HFF-Myc (cell line): ENCODE measurements around the gene SIMC1.
A peak's percentile ranks its signal among the peaks of the same experiment; 100 is the strongest.
"Not testable (repeated sequence)": the region's sequence is repeated elsewhere in the genome, so short reads cannot be mapped to it uniquely, and the experiment has no call there.

ENCODE experiments used
- DNase-seq: peaks from one replicate; pipeline ENCODE4 v3.0.0-alpha.2; 2011; ENCODE audit warnings: low read depth; ENCODE audit errors: extremely low read depth
- H3K4me3 ChIP-seq: replicated peaks from 2 replicates; pipeline ENCODE4 v1.5.1; 2011; ENCODE audit warnings: low read depth, mild to moderate bottlenecking, control low read depth, low read length
- TF ChIP-seq, protein P1 (sequence below): IDR thresholded peaks from 2 replicates; pipeline ENCODE4 v1.5.1; 2012; ENCODE audit warnings: mild to moderate bottlenecking, low read depth, low read length, control low read depth; ENCODE audit errors: missing control alignments

Gene SIMC1

DNA sequence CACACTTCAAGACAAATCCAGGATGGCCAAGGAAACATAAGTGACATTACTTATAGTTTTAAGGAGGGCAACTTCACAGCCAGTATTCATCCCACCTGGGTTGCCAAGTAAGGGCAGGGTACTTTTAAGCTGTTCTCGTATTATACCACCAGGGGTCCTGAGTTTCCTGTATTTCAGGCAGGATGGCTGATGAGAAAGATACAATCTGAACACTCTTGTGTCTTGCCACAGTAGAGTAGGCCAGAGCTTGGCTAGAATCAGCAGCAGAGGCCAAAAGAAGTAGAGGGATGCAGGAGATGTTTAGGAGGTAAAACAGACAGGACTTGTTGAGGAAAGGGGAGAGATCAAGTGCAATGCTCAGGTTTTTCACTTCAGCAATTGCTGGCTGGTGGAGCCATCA is 3.1 kb upstream of the SIMC1 start:
- peak; percentile 17 for DNase-seq
- TF ChIP-seq, protein P1, sequence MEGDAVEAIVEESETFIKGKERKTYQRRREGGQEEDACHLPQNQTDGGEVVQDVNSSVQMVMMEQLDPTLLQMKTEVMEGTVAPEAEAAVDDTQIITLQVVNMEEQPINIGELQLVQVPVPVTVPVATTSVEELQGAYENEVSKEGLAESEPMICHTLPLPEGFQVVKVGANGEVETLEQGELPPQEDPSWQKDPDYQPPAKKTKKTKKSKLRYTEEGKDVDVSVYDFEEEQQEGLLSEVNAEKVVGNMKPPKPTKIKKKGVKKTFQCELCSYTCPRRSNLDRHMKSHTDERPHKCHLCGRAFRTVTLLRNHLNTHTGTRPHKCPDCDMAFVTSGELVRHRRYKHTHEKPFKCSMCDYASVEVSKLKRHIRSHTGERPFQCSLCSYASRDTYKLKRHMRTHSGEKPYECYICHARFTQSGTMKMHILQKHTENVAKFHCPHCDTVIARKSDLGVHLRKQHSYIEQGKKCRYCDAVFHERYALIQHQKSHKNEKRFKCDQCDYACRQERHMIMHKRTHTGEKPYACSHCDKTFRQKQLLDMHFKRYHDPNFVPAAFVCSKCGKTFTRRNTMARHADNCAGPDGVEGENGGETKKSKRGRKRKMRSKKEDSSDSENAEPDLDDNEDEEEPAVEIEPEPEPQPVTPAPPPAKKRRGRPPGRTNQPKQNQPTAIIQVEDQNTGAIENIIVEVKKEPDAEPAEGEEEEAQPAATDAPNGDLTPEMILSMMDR, result peak; percentile 35

DNA sequence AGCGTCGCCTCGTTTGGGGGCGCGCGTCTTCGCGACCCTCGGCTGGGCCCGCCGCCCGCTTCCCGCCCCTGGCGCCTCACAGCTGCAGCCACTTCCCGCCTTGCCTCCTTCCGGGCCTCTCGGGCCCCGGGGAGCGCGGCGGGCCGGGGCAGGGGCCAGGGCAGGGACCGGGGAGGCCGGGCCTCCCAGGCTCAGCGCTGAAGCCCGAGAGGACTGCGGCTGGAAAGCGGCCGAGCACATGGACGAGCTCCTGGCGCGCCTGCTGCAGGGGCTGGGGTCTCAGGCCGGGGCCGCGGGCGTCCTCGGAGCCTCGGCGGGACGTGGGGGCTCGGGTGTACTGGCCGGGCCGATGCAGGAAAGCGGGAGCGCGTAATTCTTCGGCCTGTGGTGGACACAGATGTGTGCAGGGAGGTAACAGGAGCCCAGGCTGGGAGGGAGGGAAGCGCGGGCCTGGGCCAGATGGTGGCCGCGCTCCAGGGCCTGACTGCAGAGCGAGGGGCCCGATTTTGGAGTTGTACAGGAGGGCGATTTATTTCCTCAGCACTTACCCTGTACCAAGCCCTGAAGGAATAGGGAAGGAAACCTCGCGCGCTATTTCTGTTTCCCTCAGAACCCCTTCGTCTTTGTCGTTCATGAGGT is 540 bp downstream of the SIMC1 start:
- H3K4me3 ChIP-seq, result peak overlapping the region; percentile 21; the same call in 1 of the 2 replicates

More for the DNA sequence above, 3.1 kb upstream of the SIMC1 start:
- H3K4me3 ChIP-seq, result not testable (repeated sequence)

DNA sequence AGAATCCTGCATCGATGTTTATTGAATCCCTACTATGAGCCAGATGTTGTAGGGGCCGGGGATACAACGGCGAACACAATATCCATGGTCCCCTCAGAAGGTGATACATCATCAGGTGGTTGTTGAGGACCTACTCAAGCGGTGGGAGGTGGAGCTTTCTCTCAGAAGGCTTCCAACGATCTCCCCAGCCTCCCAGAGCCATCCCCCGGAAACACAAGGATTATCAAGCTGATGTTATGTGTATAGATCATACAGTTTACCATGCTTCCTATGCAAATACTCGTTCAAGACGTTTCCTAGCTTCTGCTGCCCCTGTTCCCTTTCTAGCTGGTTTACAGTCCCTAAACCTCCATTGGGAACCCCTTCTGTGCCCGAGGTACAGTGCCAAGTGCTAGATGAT is 1.1 kb downstream of the SIMC1 start:
- not testable (repeated sequence) for H3K4me3 ChIP-seq, DNase-seq

More for the DNA sequence above, 540 bp downstream of the SIMC1 start:
- not testable (repeated sequence) for DNase-seq

DNA sequence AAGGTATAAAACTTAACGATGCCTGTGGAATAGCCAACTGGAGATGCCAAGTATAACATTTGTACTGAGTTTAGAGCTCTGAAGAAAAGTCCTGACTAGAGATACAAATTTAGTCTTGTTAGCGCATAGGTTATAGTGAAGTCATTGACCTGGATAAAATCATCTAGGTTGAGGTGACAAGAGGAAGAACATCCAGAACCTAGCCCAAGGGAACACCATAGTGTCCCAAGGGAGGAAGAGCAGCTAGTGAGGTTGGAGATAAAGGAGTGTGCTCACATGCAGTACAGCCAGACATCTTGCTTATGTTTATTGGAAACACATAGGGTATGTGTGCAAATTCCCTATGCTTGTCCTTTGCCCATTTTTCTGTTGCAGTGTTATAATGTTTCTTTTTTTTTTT is 6.1 kb downstream of the SIMC1 start:
- H3K4me3 ChIP-seq, DNase-seq: not testable (repeated sequence)

DNA sequence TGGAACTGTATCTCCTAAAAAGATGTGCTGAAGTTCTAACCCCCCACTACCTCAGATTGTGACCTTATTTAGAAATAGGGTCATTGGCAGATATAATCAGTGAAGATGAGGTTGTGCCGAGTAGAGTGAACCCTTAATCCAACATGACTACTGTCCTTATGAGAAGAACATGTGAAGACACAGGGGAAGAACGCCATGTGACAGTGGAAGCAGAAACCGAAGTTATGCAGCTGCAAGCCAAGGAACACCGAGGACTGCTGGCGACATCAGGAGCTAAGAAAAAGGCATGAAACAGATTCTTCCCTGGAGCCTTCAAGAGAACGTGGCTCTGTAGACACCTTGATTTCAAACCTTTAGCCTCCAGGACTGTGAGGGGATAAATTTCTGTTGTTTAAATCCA is 6.8 kb downstream of the SIMC1 start:
- DNase-seq, H3K4me3 ChIP-seq: not testable (repeated sequence)

DNA sequence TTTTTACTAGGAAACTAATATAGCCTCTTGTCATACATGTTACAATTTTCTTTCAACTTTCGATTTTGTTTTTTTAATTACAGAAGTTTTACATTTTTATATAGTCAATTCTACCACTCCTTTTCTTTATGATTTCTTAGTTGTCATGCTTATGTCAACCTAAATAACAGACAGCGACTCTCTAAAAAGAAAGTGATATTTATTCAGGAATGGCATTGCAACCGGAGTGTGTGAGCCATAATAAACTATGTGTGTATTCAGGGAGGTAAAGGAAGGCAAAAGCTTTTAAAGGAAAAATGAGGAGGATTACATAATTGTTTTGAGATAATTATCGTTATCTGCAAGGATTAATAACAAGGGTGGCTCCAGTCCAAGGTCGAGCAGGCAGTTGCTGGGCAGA is 7.3 kb downstream of the SIMC1 start:
- H3K4me3 ChIP-seq, DNase-seq: not testable (repeated sequence)

DNA sequence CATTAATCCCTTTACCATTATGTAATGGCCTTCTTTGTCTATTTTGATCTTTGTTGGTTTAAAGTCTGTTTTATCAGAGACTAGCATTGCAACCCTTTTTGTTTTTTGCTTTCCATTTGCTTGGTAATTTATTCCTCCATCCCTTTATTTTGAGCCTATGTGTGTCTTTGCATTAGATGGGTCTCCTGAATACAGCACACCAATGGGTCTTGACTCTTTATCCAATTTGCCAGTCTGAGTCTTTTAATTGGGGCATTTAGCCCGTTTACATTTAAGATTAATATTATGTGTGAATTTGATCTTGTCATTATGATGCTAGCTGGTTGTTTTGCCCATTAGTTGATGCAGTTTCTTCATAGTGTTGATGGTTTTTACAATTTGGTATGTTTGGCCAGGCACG is 12.5 kb downstream of the SIMC1 start:
- not testable (repeated sequence) for H3K4me3 ChIP-seq, DNase-seq

DNA sequence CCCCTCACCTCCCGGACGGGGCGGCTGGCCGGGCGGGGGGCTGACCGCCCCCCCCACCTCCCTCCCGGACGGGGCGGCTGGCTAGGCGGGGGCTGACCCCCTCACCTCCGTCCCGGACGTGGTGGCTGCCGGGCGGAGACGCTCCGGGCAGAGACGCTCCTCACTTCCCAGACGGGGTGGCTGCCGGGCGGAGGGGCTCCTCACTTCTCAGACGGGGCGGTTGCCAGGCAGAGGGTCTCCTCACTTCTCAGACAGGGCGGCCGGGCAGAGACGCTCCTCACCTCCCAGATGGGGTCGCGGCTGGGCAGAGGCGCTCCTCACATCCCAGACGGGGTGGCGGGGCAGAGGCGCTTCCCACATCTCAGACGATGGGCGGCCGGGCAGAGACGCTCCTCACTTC is 13.9 kb downstream of the SIMC1 start:
- not testable (repeated sequence) for H3K4me3 ChIP-seq

DNA sequence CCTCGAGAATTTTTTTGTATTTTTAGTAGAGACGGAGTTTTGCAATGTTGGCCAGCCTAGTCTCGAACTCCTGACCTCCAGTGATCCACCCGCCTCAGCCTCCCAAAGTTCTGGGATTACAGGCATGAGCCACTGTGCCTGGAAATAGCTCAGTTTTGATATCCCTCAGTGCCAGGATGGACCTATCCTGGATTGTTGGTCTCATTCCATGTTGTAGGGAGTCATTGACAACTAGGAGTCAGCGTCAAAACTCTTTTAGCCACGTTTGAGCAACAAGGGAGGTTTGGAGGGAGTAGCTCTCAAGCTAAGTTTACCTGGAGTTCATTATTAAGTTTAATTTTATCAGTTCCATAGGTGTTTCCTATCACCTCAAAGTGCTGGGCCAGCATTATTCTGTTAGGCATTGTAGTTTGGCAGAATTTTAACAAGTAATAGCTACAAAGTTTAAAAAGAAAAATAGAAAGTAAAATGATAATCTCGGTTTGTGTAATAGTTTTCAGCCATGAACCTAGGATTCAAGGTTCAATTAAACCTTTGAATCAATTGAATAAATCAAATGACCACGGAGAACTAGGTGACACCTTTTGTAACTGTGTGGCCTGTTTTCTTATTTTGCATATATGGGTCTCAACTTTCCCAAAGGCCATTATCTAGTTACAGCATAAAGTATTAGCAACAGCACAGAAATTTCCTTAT is 15.3 kb downstream of the SIMC1 start:
- not testable (repeated sequence) for DNase-seq, H3K4me3 ChIP-seq

More for the DNA sequence above, 13.9 kb downstream of the SIMC1 start:
- DNase-seq, result not testable (repeated sequence)

DNA sequence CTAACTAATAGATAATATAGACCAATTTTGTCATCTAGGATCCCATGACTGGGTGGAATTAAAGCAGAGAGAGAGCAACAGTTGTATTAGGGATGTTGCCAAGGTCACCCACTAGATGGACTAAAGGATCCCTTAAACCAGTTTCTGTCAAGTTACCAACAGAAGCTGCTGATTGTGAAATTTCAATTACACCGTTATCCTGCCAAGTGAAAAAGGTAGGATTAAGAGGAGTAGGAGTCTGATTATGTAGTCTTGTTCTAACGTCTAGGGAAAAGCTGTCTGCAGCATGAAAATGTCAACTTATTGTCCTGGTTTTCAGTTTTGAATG is 15.8 kb downstream of the SIMC1 start:
- not testable (repeated sequence) for DNase-seq

DNA sequence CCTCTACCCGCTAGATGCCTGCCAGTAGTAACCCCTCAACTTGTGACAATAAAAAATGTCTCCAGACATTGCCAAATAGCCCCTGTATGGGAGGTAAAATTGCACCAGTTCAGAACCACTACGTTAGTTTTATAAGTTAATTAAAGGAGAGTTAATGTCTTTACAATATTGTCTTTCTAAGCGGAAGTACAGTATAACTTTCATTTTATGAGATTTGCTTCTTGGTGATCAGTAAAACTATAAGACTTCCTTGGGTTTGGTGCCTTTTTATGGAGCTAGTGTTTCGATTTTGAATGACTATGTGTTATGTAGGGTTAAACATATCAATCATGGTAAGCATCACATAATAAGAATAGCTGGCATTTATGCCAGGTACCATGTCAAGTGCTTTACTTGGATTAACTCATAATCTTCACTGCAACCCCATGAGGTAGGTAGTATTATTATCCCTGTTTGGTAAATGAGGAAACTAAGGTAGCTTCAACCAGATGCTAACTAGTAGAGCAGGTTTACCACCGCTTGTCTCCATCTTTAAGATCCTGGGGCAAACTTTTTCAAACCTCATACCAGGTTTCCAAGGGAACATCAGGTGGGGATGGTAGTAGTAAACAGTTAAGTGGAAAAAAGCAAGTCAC is 19.8 kb downstream of the SIMC1 start:
- DNase-seq, H3K4me3 ChIP-seq: not testable (repeated sequence)

More for the DNA sequence above, 15.8 kb downstream of the SIMC1 start:
- H3K4me3 ChIP-seq, result not testable (repeated sequence)

DNA sequence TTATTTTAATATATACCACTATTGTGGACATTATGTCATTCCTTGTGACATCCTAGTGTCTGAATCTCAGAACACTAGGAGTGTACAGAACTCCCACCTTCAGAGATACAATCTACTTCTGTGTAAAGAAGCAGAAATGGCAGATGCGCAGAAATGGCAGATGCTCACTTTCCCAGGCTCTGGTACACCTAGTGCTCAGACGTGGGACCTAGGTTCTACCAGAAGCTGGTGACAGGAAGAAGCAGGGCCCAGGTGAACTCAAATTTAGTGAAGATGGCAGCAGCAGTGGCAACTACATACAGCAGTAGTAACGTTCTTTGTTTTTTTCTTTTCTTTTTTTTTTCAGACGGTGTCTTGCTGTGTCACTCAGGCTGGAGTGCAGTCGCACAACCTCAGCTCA is 22.5 kb downstream of the SIMC1 start:
- DNase-seq, H3K4me3 ChIP-seq: not testable (repeated sequence)

DNA sequence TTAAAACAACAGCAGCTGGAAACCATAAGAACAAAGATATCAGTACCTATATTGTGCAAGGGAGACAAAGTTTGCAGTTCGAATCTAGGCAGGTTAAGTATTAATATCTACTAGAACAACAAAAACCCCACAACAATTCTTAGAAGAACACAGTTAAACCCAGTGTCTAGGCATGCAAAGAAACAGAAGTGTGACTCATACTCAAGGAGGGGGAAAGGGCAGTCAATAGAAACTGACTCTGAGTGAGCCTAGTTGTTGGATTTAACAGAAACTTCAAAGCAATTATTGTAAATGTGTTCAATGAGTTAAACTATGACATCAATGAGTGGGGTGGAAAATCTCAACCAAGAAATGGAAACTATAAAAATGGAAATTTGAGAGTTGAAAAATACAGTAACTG is 28.2 kb downstream of the SIMC1 start:
- not testable (repeated sequence) for DNase-seq, H3K4me3 ChIP-seq

DNA sequence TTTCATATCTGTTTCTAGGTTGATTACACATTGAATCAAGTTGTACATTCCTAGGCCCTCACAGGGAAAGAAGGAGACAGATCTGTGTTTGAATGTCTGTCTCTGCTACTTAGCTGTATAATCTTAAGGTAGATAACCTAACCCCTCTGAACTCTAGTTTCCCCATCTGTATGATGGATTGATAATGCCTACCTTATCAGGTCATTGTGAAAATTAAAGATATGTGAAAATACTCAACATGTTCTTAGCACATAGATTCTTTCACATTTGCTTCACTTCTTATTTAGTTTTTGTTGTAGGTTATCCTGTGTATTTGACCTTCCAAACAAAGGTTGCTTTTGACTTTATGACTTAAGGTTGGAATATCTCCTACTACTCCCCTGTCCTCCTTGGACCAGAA is 50.8 kb downstream of the SIMC1 start:
- not testable (repeated sequence) for H3K4me3 ChIP-seq, DNase-seq

DNA sequence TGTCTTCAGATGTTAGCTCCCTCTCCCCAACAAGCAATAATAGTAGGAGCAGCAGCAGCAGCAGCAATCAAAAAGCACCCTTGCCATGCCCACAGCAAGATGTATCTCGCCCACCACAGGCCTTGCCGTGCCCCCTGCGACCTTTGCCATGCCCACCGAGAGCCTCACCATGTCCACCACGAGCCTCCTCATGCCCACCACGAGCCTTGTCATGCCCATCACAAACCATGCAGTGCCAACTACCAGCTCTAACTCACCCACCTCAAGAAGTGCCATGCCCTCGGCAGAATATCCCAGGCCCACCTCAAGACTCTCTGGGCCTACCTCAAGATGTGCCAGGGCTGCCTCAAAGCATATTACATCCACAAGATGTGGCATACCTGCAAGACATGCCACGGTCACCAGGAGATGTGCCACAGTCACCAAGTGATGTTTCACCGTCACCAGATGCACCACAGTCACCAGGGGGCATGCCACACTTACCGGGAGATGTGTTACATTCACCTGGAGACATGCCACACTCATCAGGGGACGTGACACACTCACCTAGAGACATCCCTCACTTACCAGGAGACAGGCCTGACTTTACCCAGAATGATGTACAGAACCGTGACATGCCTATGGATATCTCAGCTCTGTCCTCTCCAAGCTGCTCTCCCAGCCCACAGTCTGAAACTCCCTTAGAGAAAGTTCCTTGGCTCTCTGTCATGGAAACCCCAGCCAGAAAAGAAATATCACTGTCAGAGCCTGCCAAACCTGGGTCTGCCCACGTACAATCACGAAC is 52.0 kb downstream of the SIMC1 start:
- DNase-seq, H3K4me3 ChIP-seq: not testable (repeated sequence)

DNA sequence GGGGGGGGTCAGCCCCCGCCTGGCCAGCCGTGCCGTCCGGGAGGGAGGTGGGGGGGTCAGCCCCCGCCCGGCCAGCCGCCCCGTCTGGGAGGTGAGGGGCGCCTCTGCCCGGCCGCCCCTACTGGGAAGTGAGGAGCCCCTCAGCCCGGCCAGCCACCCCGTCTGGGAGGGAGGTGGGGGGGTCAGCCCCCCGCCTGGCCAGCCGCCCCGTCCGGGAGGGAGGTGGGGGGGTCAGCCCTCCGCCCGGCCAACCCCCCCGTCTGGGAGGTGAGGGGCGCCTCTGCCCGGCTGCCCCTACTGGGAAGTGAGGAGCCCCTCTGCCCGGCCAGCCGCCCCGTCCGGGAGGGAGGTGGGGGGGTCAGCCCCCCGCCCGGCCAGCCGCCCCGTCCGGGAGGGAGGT is 67.1 kb downstream of the SIMC1 start:
- DNase-seq, result not testable (repeated sequence)

More for the DNA sequence above, 67.1 kb downstream of the SIMC1 start:
- H3K4me3 ChIP-seq, result not testable (repeated sequence)
